ENCODE measurements around the gene CLN3. TPM values are rescaled to one million over a fixed set of nuclear protein-coding genes. Genes with fewer than 3 reads are reported as not detected.
A peak's percentile ranks its signal among the peaks of the same experiment; 100 is the strongest.
"Not testable (repeated sequence)": the region's sequence is repeated elsewhere in the genome, so short reads cannot be mapped to it uniquely, and the experiment has no call there.

Gene CLN3
- polyA plus RNA-seq, 1 donor, result 51.9 TPM

- 100% methylated on average over 2 of the region's 4 CpGs for WGBS (ENCODE audit: insufficient coverage, low lambda C conversion rate)
- Histone ChIP-seq H3K4me1 (ENCODE audit: control insufficient read depth, insufficient read depth, low read length) (peaks cover 19% of the 10 kb centered on the region), H3K4me3 (ENCODE audit: low read length) (peak overlapping the region; percentile 100), H3K9me3 (ENCODE audit: control insufficient read depth, low read depth, low read length) (no peaks in the 10 kb centered on the region), H3K27me3 (ENCODE audit: control insufficient read depth, insufficient read depth, low read length) (no peaks in the 10 kb centered on the region), H3K36me3 (ENCODE audit: control insufficient read depth, insufficient read depth, low read length) (peaks cover 16% of the 10 kb centered on the region), H3K27ac (ENCODE audit: low read length) (peak overlapping the region; percentile 99)
- no peak for DNase-seq
Observed at GRCh38 chr16:28492511-28492910, 637 bp upstream of the CLN3 start.

DNA sequence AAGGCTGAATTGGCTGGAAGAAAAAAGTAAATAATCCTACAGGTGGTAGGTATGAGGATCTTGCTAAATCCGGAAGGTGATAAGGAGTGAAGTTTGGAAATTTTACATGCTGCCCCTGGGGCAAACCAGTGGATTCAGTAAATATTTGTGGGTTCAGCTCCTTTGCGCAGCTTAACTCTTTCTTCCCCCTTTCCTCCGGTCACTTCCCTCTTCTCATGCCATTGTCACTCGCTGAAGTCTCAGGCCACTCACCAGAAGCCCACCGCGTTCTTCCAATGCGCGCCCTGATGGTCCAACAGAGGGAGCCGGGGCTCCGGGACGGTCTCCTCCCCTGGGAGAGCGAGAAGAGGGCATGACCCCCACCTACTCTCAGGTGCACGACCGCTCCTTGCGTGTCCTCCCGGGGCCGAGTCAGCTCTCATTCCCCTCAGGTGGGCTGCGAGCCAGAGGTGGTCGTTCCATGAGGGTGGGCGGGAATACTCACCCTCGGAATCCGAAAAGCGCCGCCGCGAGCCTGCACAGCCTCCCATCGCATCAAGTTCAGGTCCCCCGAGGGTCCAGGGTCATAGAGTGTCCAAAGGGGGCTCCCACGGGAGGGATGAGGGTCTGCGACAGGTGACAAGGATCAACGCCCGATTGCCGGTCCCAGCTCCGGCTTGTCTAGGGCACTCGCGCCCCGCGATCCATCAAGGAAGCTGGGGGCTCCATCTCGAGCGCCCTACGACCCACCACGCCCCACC lies 474 bp downstream of the CLN3 start:
- Histone ChIP-seq H3K4me1 (ENCODE audit: control insufficient read depth, insufficient read depth, low read length) (peaks cover 19% of the 10 kb centered on the region), H3K27ac (ENCODE audit: low read length) (peak overlapping the region; percentile 99), H3K27me3 (ENCODE audit: control insufficient read depth, insufficient read depth, low read length) (no peaks in the 10 kb centered on the region), H3K9me3 (ENCODE audit: control insufficient read depth, low read depth, low read length) (no peaks in the 10 kb centered on the region), H3K36me3 (ENCODE audit: control insufficient read depth, insufficient read depth, low read length) (peaks cover 23% of the 10 kb centered on the region), H3K4me3 (ENCODE audit: low read length) (peak overlapping the region; percentile 100)
- WGBS (ENCODE audit: insufficient coverage, low lambda C conversion rate), result no CpG with 5 or more reads among the region's 42 CpGs
- peak in 1 of 2 donors; percentile 58 for DNase-seq

DNA sequence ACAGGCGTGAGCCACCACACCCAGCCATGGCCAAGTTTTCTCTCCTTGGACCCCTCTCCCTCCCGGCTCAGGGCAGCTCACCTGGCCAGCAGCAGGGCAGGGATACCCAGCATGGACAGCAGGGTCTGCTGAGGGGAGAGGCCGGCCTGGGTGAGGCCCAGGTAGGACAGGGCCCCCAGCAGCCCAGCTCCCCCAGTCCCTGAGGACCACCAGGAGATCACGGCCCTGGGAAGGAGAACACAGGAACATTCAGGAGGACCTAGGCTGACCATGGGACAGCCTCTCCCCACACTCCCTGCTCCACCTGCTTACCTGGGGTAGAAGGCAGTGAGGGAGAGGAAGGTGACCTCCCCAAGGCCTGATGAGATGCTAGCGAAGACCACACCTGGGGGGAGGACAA lies 5.6 kb downstream of the CLN3 start:
- Histone ChIP-seq H3K4me3 (ENCODE audit: low read length) (no peak overlapping the region), H3K27ac (ENCODE audit: low read length) (no peak overlapping the region), H3K36me3 (ENCODE audit: control insufficient read depth, insufficient read depth, low read length) (peaks cover 50% of the 10 kb centered on the region), H3K4me1 (ENCODE audit: control insufficient read depth, insufficient read depth, low read length) (peaks cover 9% of the 10 kb centered on the region), H3K9me3 (ENCODE audit: control insufficient read depth, low read depth, low read length) (no peaks in the 10 kb centered on the region), H3K27me3 (ENCODE audit: control insufficient read depth, insufficient read depth, low read length) (no peaks in the 10 kb centered on the region)
- DNase-seq, result no peak
- no CpG with 5 or more reads among the region's 5 CpGs for WGBS (ENCODE audit: insufficient coverage, low lambda C conversion rate)

DNA sequence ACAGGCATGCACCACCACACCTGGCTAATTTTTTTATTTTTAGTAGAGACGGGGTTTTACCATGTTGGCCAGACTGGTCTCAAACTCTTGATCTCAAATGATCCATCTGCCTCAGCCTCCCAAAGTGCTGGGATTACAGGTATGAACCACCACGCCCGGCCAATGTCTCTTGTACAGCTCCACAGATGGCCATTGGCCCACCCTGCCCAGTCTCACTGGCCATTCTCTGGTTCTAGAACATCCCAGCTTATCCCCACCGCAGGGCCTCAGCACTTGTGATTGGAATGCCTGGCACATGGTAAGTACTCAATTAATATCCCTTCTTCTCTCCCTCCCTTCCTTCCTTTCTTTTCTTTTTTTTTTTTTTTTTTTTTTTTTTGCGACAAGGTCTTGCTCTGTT lies 8.5 kb downstream of the CLN3 start:
- not testable (repeated sequence) for H3K27ac ChIP-seq (ENCODE audit: low read length); H3K27me3 ChIP-seq (ENCODE audit: control insufficient read depth, insufficient read depth, low read length); H3K4me3 ChIP-seq (ENCODE audit: low read length); DNase-seq; H3K9me3 ChIP-seq (ENCODE audit: control insufficient read depth, low read depth, low read length)
- Histone ChIP-seq H3K4me1 (ENCODE audit: control insufficient read depth, insufficient read depth, low read length) (peaks cover 17% of the 10 kb centered on the region), H3K36me3 (ENCODE audit: control insufficient read depth, insufficient read depth, low read length) (peaks cover 53% of the 10 kb centered on the region)
- WGBS (ENCODE audit: insufficient coverage, low lambda C conversion rate), result no CpG with 5 or more reads among the region's 5 CpGs

GRCh38 chr16:28482026-28482425 lies 9.8 kb downstream of the CLN3 start:
- Histone ChIP-seq H3K36me3 (ENCODE audit: control insufficient read depth, insufficient read depth, low read length) (peaks cover 54% of the 10 kb centered on the region), H3K9me3 (ENCODE audit: control insufficient read depth, low read depth, low read length) (no peaks in the 10 kb centered on the region), H3K27me3 (ENCODE audit: control insufficient read depth, insufficient read depth, low read length) (no peaks in the 10 kb centered on the region), H3K27ac (ENCODE audit: low read length) (no peak overlapping the region), H3K4me1 (ENCODE audit: control insufficient read depth, insufficient read depth, low read length) (peaks cover 17% of the 10 kb centered on the region), H3K4me3 (ENCODE audit: low read length) (no peak overlapping the region)
- no peak for DNase-seq
- no CpG with 5 or more reads among the region's 13 CpGs for WGBS (ENCODE audit: insufficient coverage, low lambda C conversion rate)

- H3K4me3 ChIP-seq (ENCODE audit: low read length), result no peak overlapping the region
- H3K4me1 ChIP-seq (ENCODE audit: control insufficient read depth, insufficient read depth, low read length), result peaks cover 17% of the 10 kb centered on the region
- peaks cover 55% of the 10 kb centered on the region for H3K36me3 ChIP-seq (ENCODE audit: control insufficient read depth, insufficient read depth, low read length)
- no peak for DNase-seq
- H3K27ac ChIP-seq (ENCODE audit: low read length), result no peak overlapping the region
- H3K27me3 ChIP-seq (ENCODE audit: control insufficient read depth, insufficient read depth, low read length), result no peaks in the 10 kb centered on the region
- H3K9me3 ChIP-seq (ENCODE audit: control insufficient read depth, low read depth, low read length), result no peaks in the 10 kb centered on the region
- WGBS (ENCODE audit: insufficient coverage, low lambda C conversion rate), result no CpG with 5 or more reads among the region's 16 CpGs
Observed at GRCh38 chr16:28478506-28479180, 13.2 kb downstream of the CLN3 start.

GRCh38 chr16:28477311-28477920 lies 14.5 kb downstream of the CLN3 start:
- no peak for DNase-seq
- Histone ChIP-seq H3K27ac (ENCODE audit: low read length) (no peak overlapping the region), H3K9me3 (ENCODE audit: control insufficient read depth, low read depth, low read length) (no peaks in the 10 kb centered on the region), H3K4me3 (ENCODE audit: low read length) (no peak overlapping the region), H3K36me3 (ENCODE audit: control insufficient read depth, insufficient read depth, low read length) (peaks cover 51% of the 10 kb centered on the region), H3K27me3 (ENCODE audit: control insufficient read depth, insufficient read depth, low read length) (no peaks in the 10 kb centered on the region), H3K4me1 (ENCODE audit: control insufficient read depth, insufficient read depth, low read length) (peaks cover 14% of the 10 kb centered on the region)
- WGBS (ENCODE audit: insufficient coverage, low lambda C conversion rate), result no CpG with 5 or more reads among the region's 14 CpGs

GRCh38 chr16:28475221-28475620 lies 16.7 kb downstream of the CLN3 start:
- H3K4me1 ChIP-seq (ENCODE audit: control insufficient read depth, insufficient read depth, low read length), result no peaks in the 10 kb centered on the region
- WGBS (ENCODE audit: insufficient coverage, low lambda C conversion rate), result 100% methylated on average over 1 of the region's 2 CpGs
- H3K36me3 ChIP-seq (ENCODE audit: control insufficient read depth, insufficient read depth, low read length), result peaks cover 44% of the 10 kb centered on the region
- no peak overlapping the region for H3K27ac ChIP-seq (ENCODE audit: low read length)
- H3K9me3 ChIP-seq (ENCODE audit: control insufficient read depth, low read depth, low read length), result no peaks in the 10 kb centered on the region
- no peak for DNase-seq
- H3K27me3 ChIP-seq (ENCODE audit: control insufficient read depth, insufficient read depth, low read length), result no peaks in the 10 kb centered on the region
- no peak overlapping the region for H3K4me3 ChIP-seq (ENCODE audit: low read length)

DNA sequence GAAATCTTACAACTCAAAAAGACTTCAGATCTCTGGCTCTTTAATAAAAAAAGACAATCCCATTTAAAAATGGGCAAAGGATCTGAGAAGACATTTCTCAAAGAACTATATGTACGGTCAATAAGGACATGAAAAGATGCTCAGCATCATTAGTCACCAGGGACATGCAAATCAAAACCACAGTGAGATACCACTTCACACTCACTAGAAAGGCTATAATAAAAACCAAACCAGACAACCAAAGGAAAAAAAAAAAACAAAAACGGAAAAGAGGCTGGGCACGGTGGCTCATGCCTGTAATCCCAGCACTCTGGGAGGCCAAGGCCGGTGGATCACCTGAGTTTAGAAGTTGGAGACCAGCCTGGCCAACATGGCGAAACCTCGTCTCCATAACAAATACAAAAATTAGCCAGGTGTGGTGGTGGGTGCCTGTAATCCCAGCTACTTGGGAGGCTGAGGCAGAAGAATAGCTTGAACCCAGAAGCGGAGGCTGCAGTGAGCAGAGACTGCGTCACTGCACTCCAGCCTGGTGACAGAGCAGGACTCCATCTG lies 18.1 kb downstream of the CLN3 start:
- no CpG with 5 or more reads among the region's 8 CpGs for WGBS (ENCODE audit: insufficient coverage, low lambda C conversion rate)

GRCh38 chr16:28447081-28447480 lies 44.8 kb downstream of the CLN3 start:
- not testable (repeated sequence) for DNase-seq; H3K9me3 ChIP-seq (ENCODE audit: control insufficient read depth, low read depth, low read length); H3K4me3 ChIP-seq (ENCODE audit: low read length); H3K27me3 ChIP-seq (ENCODE audit: control insufficient read depth, insufficient read depth, low read length); H3K4me1 ChIP-seq (ENCODE audit: control insufficient read depth, insufficient read depth, low read length); H3K27ac ChIP-seq (ENCODE audit: low read length); H3K36me3 ChIP-seq (ENCODE audit: control insufficient read depth, insufficient read depth, low read length)
- no CpG with 5 or more reads among the region's 6 CpGs for WGBS (ENCODE audit: insufficient coverage, low lambda C conversion rate)

More for the DNA sequence above, 18.1 kb downstream of the CLN3 start:
- Histone ChIP-seq H3K27me3 (ENCODE audit: control insufficient read depth, insufficient read depth, low read length) (no peaks in the 10 kb centered on the region), H3K4me1 (ENCODE audit: control insufficient read depth, insufficient read depth, low read length) (no peaks in the 10 kb centered on the region), H3K36me3 (ENCODE audit: control insufficient read depth, insufficient read depth, low read length) (peaks cover 37% of the 10 kb centered on the region), H3K9me3 (ENCODE audit: control insufficient read depth, low read depth, low read length) (no peaks in the 10 kb centered on the region), H3K27ac (ENCODE audit: low read length) (no peak overlapping the region), H3K4me3 (ENCODE audit: low read length) (no peak overlapping the region)
- DNase-seq, result no peak

Measured in large intestine (tissue), 3 donors.